Stimulated activated CD4-positive, alpha-beta T cell treated with anti-CD3 and anti-CD28 coated beads, Interleukin-1b, Interleukin-23, amount 100 ng/mL, for 4 hours (primary cell): ENCODE results near the gene ALG12.

Source experiments
- DNase-seq, 2 donors: peaks; one replicate each; pipeline ENCODE4 v3.0.0-alpha.2; 2020; ENCODE audit warnings: low read depth in 2 of 2

ALG12 gene

GRCh38 chr22:49930596-49931412, 12.6 kb upstream of the ALG12 start:
- no peak for DNase-seq

- peak in 1 of 2 donors; percentile 18 for DNase-seq
Observed at GRCh38 chr22:49929994-49930575, 11.8 kb upstream of the ALG12 start.

- DNase-seq = peak; percentile 82 to 87
Observed at GRCh38 chr22:49929211-49929979, 11.2 kb upstream of the ALG12 start.

GRCh38 chr22:49928555-49929210, 10.4 kb upstream of the ALG12 start:
- DNase-seq = no peak

GRCh38 chr22:49928185-49928495, 9.9 kb upstream of the ALG12 start:
- no peak for DNase-seq

- no peak for DNase-seq
Observed at GRCh38 chr22:49927483-49928184, 9.4 kb upstream of the ALG12 start.

- no peak for DNase-seq
Observed at GRCh38 chr22:49926916-49927315, 8.7 kb upstream of the ALG12 start.

GRCh38 chr22:49925525-49926128, 7.4 kb upstream of the ALG12 start:
- peak; percentile 47 to 64 for DNase-seq

GRCh38 chr22:49924113-49924833, 6.0 kb upstream of the ALG12 start:
- no peak for DNase-seq

GRCh38 chr22:49923445-49923844, 5.2 kb upstream of the ALG12 start:
- DNase-seq = peak in 1 of 2 donors; percentile 25

- DNase-seq = no peak
Observed at GRCh38 chr22:49922926-49923325, 4.7 kb upstream of the ALG12 start.

GRCh38 chr22:49922484-49922883, 4.2 kb upstream of the ALG12 start:
- no peak for DNase-seq

GRCh38 chr22:49921508-49922278, 3.5 kb upstream of the ALG12 start:
- no peak for DNase-seq

- DNase-seq = no peak
Observed at GRCh38 chr22:49920859-49921258, 2.6 kb upstream of the ALG12 start.

GRCh38 chr22:49918911-49919881, 958 bp upstream of the ALG12 start:
- no peak for DNase-seq

GRCh38 chr22:49916831-49917230, 1.4 kb downstream of the ALG12 start:
- DNase-seq = no peak

GRCh38 chr22:49915610-49916009, 2.6 kb downstream of the ALG12 start:
- no peak for DNase-seq

- no peak for DNase-seq
Observed at GRCh38 chr22:49914256-49914655, 4.0 kb downstream of the ALG12 start.

- DNase-seq = no peak
Observed at GRCh38 chr22:49913446-49913845, 4.8 kb downstream of the ALG12 start.
